ENCODE results near the gene CHRD. TPM values are rescaled to one million over a fixed set of nuclear protein-coding genes. Genes with fewer than 3 reads are reported as not detected.

Gene CHRD
- polyA plus RNA-seq, 1 of the 3 experiments (the other 2 are of a cell fraction) = 0.95 TPM

- peak; percentile 98 for TF ChIP-seq SMC3 (IDR thresholded peaks at IDR 0.05; ENCODE audit: low read depth, low read length)
- peak; percentile 97 for TF ChIP-seq RAD21 (IDR thresholded peaks at IDR 0.05; ENCODE audit: low read length)
- TF ChIP-seq RXRA (IDR thresholded peaks at IDR 0.05; ENCODE audit: borderline replicate concordance, low read depth) = no peak
- no peak for TF ChIP-seq IRF3 (IDR thresholded peaks at IDR 0.05; ENCODE audit: low read depth, low read length)
- no peak for TF ChIP-seq EP300 (IDR thresholded peaks at IDR 0.05; ENCODE audit: borderline replicate concordance in 1 of 2, low read depth in 1 of 2, low read length in 1 of 2)
- no peak for TF ChIP-seq RFX5 (IDR thresholded peaks at IDR 0.05; ENCODE audit: low read length)
These were observed 8.3 kb upstream of the CHRD start (continued) for GRCh38 chr3:184371570-184372018.

- Histone ChIP-seq H3K4me2 (0 out of 2 replicates have a peak overlapping the region, but pooled peaks have one; percentile 19), H3K4me3 (ENCODE audit: low read depth in 2 of 2, low read length in 1 of 2) (no peak overlapping the region), H4K20me1 (ENCODE audit: insufficient read depth) (peaks cover 24% of the 10 kb centered on the region), H3K9ac (no peak overlapping the region), H3K9me3 (no peaks in the 10 kb centered on the region), H2AFZ (ENCODE audit: low read depth) (no peak overlapping the region), H3K4me1 (ENCODE audit: control insufficient read depth in 1 of 2, insufficient read depth in 2 of 2, low read depth in 1 of 2, low read length in 1 of 2) (peaks cover 0 to 26% of the 10 kb centered on the region in 2 experiments; a peak in 3 of 4 replicates), H3F3A (replicated peaks; ENCODE audit: insufficient read depth) (peaks cover 34% of the 10 kb centered on the region), H3K36me3 (replicated peaks in 1 of 2; ENCODE audit: control insufficient read depth in 1 of 2, insufficient read depth in 2 of 2, low read length in 1 of 2) (peaks cover 13 to 20% of the 10 kb centered on the region in 2 experiments), H3K27ac (ENCODE audit: low read depth in 2 of 2, low read length in 1 of 2) (no peak overlapping the region), H3K79me2 (ENCODE audit: insufficient read depth) (no peaks in the 10 kb centered on the region), H3K27me3 (ENCODE audit: insufficient read depth) (no peaks in the 10 kb centered on the region), H3K9me2 (no peaks in the 10 kb centered on the region)
- TF ChIP-seq JUND (IDR thresholded peaks at IDR 0.05) = no peak
- no peak for TF ChIP-seq RXRA (IDR thresholded peaks at IDR 0.05; ENCODE audit: borderline replicate concordance, low read depth)
- no peak for TF ChIP-seq CHD2 (IDR thresholded peaks at IDR 0.05; ENCODE audit: low read length, partially characterized antibody)
- no peak for TF ChIP-seq GATA2 (CRISPR knock-in tag; IDR thresholded peaks at IDR 0.05)
- no peak for TF ChIP-seq CTCF (IDR thresholded peaks at IDR 0.05)
- TF ChIP-seq YY1 (IDR thresholded peaks at IDR 0.05; ENCODE audit: low read depth) = no peak
- no peak for TF ChIP-seq EP300 (IDR thresholded peaks at IDR 0.05; ENCODE audit: borderline replicate concordance in 1 of 2, low read depth in 1 of 2, low read length in 1 of 2)
- no peak for TF ChIP-seq MEF2A (IDR thresholded peaks at IDR 0.05; ENCODE audit: borderline replicate concordance, low read depth)
- TF ChIP-seq MXI1 (IDR thresholded peaks at IDR 0.05; ENCODE audit: low read depth, low read length) = no peak
- no peak for TF ChIP-seq GABPA (IDR thresholded peaks at IDR 0.05; ENCODE audit: low read depth)
- no peak for TF ChIP-seq TEAD4 (IDR thresholded peaks at IDR 0.05; ENCODE audit: borderline replicate concordance, insufficient read depth)
- TF ChIP-seq NFIC (IDR thresholded peaks at IDR 0.05; ENCODE audit: borderline replicate concordance) = no peak
- no peak for TF ChIP-seq FOSL2 (IDR thresholded peaks at IDR 0.05; ENCODE audit: borderline replicate concordance, low read depth)
- TF ChIP-seq SIN3A (IDR thresholded peaks at IDR 0.05; ENCODE audit: borderline replicate concordance, low read depth, low read length) = no peak
- no peak for TF ChIP-seq TCF12 (IDR thresholded peaks at IDR 0.05)
- no peak for TF ChIP-seq SMC3 (IDR thresholded peaks at IDR 0.05; ENCODE audit: low read depth, low read length)
- ChIA-PET POLR2A (interaction anchor here (1.2 kb wide), 1 partner anchor 11 kb away, joined by 3 read pairs; no protein-coding TSS in a partner anchor), CTCF (interaction anchor here (0.7 to 11.1 kb wide), 37 partner anchors 9 to 414 kb away, joined by 3 to 165 read pairs (median 6); partner anchors contain the start of gene CHRD)
- no peak for DNase-seq
- WGBS (ENCODE audit: low lambda C conversion rate) = 86% methylated on average over 8 of the region's 8 CpGs
These were observed 7.5 kb upstream of the CHRD start for GRCh38 chr3:184372296-184372821.
